GM19023 (cell line): ENCODE results near the gene SOBP.
"Not testable (repeated sequence)": the region's sequence is repeated elsewhere in the genome, so short reads cannot be mapped to it uniquely, and the experiment has no call there.

Experiments
- ATAC-seq: cut with Tn5 transposase; IDR thresholded peaks from one replicate; pipeline ENCODE4 v1.9.1; 2021; ENCODE audit warnings: mild to moderate bottlenecking, moderate library complexity; ENCODE audit not compliant: unreplicated experiment

The SOBP gene

DNA sequence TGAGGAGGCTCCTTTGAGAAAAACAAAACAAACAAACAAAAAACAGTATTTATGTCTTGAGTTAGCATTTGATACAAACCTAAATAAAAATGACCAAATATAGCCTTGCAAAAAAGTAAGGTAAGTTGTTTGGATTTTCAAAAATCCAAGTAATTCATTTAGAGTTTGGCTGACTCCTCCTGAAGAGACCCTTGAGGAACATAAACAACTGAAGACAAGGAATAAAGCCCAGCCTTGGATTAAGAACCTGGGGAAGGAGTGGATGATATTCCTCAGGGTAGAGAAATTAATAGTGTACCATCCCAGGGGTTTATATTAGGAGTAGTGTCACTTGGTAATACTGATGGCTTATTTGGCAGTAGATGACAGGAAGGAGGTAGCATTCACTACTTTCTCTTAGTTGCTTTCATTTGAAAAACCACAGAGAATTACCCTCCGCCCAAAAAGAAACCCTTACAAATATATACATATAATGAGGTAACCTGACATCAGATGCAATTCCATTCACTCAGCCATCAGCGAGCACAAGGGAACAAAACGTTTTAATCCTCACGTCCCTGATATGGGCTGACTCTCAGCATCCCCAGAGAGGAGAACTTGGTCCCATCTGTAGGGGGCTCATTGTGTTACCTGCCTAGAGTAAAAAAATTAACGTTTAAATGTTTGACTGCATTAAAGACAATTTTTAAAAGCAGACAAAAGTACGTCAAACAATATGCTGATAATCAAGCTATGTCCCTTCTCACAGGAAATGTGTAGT is 57.0 kb downstream of the SOBP start:
- no peak for ATAC-seq

DNA sequence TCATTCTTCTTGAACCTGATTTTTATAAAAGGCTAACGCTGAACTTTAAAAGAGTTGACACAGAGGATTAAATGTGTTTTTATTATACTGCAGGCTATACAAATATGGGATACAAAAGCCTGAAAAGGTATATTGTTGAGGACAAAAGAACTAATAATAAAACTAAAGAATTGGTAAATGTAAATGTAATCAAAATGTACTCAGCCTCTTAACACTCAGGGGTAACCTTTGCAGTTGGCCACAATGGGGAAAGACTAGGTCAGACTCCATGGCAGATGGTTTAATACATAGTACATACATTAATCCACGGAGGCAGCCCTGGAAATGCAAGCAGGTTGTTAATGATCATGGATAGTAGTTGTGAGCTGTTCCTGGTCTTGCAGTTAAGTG is 57.5 kb downstream of the SOBP start:
- ATAC-seq: no peak

DNA sequence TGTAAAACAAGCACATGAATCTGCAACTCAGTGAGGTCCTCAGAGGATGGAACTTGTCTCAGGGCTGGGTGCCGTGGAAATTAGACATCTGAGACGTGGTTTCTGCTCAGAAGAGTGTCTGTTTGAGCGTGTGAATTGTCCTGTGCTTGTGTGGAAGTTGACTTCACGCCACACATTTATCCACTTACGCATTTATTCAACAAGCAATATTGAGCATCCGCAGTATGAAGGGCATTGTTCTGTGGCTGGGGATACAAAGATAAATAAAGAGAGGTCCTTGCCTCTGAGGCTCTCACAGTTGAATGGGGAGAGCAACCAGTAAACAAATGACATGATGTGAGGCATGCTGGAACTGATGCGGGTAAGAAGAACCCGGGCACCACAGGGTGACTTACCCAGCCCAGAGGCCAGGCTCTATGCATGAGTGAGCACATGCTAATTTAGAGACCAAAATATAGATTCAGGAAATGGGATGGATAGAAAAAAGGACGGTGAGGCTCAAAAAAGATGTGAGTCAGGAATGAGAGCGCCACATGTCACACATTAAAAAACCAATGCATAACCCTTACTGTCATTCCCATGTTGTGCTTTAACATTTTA is 60.4 kb downstream of the SOBP start:
- ATAC-seq: no peak

DNA sequence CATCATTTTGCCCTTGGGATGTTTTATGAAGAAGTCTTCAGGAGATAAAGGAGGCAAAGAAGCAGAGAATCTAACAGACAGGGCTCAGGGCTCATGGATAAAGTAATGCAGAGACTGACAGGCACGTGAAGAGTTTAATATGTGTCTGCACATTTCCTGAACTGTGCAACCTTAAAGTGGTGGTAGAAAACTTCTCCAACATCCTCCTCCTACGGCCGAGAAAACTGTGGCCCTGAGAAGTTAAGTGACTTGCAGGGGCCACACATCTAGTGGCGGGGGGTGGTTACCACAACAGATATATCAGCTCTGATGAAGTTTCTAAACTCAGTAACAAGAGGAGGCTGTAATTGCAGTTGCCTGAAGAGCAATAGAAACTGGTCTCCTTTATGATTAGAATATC is 61.0 kb downstream of the SOBP start:
- ATAC-seq: no peak

DNA sequence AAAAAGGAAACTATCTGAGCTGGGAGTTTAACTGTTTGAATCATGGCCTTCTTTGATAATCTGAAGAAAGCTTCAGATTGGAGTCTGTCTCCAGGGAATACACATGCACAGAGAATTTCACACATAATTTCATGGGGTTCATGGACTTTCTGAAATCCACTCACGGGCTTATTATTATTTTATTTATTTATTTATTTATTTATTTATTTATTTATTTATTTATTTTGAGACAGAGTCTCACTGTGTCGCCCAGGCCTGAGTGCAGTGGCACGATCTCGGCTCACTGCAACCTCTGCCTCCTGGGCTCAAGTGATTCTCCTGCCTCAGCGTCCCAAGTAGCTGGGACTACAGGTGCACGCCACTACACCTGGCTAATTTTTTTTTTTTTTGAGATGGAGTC is 63.2 kb downstream of the SOBP start:
- not testable (repeated sequence) for ATAC-seq

DNA sequence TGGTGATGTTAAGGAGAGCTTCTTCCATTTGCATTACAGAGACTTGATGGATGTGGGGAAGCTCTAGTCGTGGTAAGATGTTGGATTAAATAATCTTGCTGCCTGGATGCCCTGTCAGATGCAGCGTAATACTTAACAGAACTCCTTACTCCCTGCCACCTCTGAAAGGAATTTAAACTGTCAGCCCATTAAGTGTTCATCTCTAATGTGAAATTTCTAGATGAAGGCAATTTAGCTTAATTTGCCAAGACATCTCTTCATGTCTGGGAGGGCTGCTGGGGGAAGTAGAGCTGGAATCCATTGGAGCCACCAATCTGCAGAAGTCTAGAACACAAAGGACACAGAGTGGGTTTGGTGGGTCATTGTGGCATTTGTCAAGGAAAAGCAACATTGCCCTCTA is 64.4 kb downstream of the SOBP start:
- no peak for ATAC-seq

DNA sequence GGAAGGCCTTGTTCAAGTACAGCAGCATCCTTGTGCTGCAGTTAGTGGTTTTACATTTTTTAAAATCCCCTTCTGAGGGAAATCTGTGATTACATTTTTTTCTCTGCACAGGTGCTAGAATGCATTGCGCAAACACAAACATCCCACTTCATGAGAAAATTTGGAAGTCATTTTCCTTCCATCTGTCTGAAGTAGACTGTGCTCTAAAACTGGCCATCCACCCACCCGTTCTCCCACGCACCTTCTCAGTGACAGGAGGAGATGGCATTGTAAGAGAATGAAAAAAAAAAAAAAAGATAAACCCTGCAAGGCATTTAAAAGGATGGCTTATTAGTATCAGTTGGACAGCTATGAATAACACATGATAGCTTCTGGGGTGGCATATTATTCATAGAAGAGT is 65.0 kb downstream of the SOBP start:
- no peak for ATAC-seq

DNA sequence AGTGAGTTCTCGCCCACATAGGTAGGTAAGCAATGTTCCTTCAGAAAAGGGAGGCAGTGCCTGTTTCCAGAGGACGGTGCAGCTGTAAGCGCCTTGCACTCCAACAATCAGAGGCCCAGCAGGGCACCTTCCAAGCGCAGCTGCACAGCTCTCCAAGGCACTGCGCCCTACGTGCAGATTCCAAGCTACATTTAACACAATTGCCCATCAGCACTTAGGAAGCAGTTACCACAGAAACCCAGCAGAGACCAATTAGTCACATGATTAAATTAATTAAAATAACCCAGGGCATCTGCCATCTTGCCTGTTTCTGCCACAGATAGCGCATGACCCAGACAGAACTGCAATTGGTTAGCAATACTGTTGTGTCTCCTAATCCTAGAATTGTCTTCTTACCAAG is 65.5 kb downstream of the SOBP start:
- ATAC-seq: no peak

DNA sequence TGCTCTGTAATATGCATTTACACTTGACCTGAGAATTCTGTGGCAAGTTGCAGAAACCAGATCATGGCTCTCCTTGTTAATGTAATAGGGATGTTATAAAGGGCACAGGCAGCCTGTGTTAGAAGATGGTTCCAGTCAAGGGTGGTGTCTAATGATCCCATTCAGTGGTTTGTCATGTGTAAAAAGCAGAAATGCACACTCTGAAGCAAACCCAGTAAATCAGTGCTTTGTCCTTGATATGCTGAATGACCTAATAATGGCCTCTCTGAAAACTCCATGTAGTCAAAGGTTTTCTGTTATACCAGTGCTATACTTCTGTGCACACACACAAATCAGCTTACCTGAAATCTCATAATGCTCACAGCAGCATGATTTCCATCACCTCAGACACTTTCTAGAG is 66.2 kb downstream of the SOBP start:
- ATAC-seq: no peak

DNA sequence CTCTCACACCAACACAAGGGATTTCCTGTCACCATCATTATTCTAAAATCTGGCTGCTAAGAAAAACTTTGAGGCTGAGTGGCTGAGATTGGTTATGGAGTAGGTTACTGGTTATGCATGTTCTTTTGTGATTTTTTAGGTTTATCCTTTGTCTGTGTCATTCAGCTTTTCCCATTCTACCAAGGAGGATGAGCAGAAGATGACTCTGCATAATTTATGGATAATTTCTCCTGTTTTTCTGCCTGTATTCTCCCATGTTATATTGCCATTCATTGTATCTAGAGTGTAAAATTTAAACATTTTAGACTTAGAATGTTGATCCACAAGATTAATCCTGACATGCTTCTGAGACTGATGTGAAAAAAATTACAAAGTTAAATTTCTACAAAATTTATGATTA is 67.8 kb downstream of the SOBP start:
- ATAC-seq: no peak

DNA sequence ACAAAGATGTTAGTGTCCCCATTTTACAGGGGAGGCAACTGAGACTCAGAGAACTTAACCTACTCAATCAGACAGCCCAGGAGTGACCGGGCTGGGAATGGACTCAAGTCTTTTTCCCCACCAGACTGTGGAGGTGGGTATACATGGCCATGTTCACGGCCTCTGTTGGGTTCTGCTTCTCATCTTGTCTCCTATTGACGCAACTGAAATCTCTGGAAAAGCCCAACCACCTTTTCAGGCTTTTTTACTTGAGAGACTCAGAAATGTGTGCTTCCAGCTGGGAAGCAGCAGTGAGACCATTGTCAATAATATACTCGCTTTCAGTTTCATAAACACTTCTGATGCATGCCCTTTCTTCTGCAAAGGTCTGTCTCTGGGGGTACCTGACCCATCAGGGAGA is 70.7 kb downstream of the SOBP start:
- no peak for ATAC-seq

DNA sequence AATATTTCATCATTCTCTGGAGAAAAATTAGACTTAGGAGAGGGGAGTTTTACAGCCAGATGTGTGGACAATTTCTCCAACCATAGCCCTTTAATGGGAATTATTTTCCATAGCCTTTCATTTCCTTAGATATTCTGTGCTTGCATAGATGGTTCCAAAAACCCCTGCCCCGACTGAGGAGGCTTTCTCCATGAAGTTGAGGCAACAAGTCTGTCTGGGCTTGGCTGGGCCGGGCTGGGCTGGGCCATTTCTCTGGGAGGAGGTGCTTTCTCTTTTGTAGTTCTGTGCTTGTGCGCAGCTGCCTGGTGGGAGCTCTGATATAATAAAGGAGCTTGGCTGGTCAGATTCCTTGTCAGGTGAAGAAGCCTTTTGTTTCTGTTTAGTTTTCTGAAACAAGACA is 71.4 kb downstream of the SOBP start:
- no peak for ATAC-seq

DNA sequence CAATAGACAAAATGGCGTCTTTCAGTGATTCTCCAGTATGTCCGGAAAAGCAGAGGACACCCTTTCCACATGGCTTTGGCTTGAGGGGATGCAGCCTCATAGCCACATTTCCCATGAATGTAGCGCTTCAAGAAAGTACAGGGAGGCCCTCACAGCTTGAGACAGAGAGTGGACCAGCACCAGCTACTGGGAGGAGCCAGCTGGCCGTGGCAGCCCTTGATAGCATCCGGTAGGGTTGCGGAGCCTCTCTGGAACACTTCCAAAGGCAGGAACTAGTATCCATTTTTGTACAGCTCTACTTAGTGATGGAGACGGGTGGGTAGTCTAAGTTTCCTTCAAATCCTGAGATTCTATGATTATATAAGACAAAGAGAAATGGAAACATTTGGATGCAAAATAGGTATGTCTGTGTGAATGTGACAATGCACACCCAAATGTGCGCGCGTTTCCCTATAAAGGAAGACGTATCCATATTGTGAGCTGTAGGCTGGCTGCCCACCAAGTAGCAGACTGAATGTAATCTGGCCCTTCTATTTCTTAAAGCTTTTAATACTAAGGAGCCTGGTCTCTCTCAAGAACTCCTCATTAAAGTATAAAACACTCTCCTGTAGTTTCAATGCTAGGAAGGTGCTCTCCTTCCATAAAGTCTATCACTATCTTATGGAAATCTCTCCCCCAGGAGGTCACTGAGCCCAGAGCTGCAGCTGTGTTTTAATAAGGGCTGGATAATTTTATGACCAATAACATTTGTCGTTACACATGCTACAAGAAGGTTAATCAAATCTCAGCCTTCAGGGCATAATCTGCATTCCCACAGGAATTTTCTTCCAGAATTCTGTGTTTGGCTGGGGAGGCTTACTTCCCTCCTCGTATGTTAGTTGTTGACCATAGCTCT is 74.0 kb downstream of the SOBP start:
- ATAC-seq: no peak

DNA sequence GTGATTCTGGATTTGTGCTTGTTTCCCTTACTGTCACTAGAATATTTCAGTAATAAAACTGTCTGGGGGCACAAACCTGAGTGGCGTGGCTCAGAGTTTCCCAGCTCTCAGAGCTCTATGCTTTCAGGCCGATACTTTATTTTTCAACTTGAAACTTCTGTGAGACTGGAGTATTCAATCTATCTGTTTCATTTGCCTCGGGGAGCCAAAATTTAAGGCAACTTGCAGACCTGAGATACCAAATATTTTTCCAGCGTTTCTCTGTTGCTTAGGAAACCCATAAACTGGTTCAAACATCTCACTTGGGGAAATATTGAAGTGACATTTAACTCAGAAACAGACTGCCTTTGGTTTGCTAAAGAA is 74.7 kb downstream of the SOBP start:
- no peak for ATAC-seq

DNA sequence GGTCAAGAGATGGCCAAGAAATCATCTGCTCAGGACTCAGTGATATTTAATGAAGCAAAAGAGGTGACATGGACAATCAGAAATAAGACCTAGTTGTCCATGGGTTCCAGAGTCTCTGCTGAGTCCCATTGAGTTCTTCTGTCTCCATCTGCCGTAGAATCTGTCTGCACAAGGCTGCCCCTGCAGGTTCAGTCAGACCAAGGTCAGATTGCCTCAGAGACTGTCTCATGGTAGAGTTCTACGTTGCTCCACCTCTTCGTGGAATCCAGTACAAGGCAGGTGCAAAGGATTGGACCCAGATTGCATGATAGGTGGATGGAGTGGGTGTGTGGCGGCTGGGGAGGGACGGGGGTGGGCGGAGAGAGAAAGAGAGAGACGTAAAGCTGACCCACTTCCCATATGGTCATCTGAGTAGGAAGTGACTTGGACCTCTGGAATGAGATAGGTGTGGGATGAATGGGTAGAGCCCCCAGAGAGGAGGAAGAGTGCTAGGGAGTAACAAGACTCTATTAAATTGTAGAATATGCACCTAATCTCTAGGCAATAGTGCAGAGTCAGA is 75.3 kb downstream of the SOBP start:
- no peak for ATAC-seq

DNA sequence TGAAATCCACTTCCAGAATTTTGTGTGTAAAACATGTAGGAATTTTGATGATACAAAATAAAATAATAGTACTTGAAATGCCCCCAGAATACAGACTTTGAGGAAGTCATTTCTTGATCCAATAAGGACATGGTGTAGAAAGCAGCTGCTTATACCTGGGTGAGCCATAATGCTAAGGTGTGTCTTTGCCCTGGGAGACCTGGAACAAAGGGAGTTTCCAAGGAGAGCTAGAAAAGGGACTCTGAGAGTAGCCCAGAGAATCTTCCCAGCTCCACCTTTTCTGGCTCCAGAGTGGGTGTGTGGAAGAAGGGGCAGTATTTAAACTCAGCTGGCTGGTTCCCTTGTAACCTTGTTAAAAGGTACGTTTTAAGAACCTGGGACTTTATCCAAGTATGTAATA is 77.7 kb downstream of the SOBP start:
- no peak for ATAC-seq

DNA sequence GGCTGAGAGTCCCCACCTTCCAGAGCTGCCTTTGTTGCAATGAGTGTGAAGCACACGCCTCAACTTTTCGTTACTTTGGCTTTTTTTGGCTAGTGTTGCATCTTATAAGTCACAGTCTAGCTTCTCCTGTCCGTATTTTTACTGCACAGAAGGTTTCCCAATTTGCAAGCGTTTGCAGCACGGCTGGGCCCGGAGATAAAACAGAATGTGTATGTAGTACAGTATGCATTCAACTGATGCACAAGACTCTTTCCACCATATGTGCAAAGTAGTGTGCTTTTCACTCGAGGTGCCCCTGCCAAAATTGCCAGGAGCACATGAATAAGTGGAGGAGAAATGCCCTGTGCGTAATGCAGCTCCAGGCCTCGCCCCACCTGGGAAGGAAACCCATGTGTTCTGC is 79.6 kb downstream of the SOBP start:
- no peak for ATAC-seq

DNA sequence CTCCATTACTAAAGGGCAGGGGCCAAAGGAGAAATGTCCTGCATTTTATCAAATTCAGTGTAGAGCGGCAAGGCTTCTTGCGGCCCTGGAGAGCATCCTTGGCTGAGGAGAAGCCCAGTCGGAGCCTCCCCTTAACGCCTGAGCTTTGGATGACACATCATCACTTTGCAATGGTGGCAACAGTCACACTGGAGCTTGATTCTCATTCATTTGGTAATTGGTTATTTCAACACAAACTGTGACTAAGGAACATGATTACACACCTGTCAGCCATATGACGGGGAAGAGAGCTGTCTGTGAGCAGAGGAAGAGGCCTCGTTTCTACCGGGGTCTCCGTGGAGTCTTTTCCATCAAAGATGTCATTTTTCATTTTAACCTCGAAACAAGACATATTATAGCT is 81.4 kb downstream of the SOBP start:
- ATAC-seq: no peak

DNA sequence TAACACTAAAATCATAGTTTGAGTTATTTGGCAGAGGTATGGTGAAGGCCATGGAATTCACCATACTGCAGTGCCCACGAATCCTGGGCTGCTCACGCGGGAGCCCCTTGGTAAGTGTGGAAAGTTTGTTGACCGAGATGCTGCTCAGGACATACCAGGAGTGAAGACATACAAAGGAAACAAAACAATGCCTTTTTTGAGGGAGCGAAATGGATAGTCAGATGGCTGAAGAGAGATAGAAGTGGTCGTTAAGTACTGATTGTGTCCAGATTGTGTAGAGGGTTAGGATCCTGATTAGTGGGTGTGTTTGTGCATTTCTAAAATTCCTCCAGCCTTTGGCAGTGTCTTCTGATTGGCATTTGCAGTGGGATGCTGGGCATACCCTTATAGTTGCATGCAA is 83.0 kb downstream of the SOBP start:
- ATAC-seq: no peak

DNA sequence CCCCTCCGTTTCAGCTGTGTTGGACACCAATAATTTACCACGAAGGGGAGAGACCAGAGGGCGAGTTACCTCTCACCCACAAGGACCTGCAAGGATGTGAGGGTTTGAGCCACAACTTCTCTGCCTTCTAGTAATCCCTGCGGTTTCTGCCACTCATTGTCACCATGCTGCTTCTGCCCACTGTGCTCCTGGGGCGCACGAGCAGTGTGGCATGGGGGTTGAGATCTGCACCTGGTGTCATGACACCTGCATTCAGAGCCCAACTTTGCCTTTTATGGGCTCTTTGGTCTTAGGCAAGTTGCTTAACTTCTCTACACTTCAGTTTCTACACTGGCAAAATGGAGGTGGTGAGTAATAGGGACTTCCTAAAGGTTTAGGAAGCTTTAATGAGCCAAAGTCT is 84.9 kb downstream of the SOBP start:
- no peak for ATAC-seq

DNA sequence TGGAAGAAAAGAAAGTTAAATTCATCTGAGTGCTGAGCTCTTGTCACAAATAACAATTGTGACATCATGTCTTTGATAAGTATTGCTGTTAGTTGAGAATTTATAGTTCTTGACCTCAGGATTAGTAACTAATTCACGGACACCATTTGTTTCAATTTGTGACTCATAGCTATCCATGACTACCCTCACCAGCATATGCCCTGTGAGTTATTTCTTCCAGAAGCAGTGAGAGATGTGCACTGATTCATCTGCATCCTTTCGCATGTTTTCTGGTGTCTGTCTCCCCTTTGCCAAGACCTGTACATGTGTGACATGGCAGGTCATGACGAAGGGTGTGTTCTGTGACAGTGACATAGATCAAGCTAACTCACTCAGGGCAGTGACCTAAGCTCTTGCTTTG is 86.9 kb downstream of the SOBP start:
- ATAC-seq: no peak
